Lung (tissue), 12 donors: Measurements from ENCODE around the gene CNN3. TPM values are rescaled to one million over a fixed set of nuclear protein-coding genes. Genes with fewer than 3 reads are reported as not detected.

ENCODE experiments used
- ATAC-seq: fragments of 200-7000 bp; cut with Tn5 transposase; one replicate; pipeline ENCODE4 v1.9.1; 2020; ENCODE audit warnings: moderate number of reproducible peaks; ENCODE audit not compliant: insufficient read depth, low FRiP score
- DNase-seq, 3 donors: peaks; one replicate each; pipeline ENCODE4 v3.0.0-alpha.2; 2013 to 2017
- H3K27ac ChIP-seq, 2 donors: one replicate each; pipeline ENCODE4 v1.5.1; 2013; ENCODE audit warnings: mild to moderate bottlenecking in 2 of 2, moderate library complexity in 2 of 2, control low read depth in 1 of 2, inconsistent platforms in 1 of 2, low read depth in 1 of 2, low read length in 1 of 2
- H3K27me3 ChIP-seq, 3 donors: one replicate each; pipeline ENCODE4 v1.5.1; 2013; ENCODE audit warnings: low read length in 2 of 3; ENCODE audit not compliant: control insufficient read depth in 3 of 3, insufficient read depth in 3 of 3
- H3K36me3 ChIP-seq, 4 donors: one replicate each; pipeline ENCODE4 v1.5.1; 2013; ENCODE audit warnings: low read length in 4 of 4, mild to moderate bottlenecking in 1 of 4, moderate library complexity in 1 of 4; ENCODE audit not compliant: control insufficient read depth in 4 of 4, insufficient read depth in 4 of 4
- H3K4me1 ChIP-seq, 5 donors: one replicate each; pipeline ENCODE4 v1.5.1; 2013; ENCODE audit warnings: low read length in 5 of 5, mild to moderate bottlenecking in 2 of 5, moderate library complexity in 1 of 5; ENCODE audit not compliant: control insufficient read depth in 5 of 5, insufficient read depth in 5 of 5
- H3K4me3 ChIP-seq: one replicate; pipeline ENCODE4 v1.5.1; 2013; ENCODE audit warnings: mild to moderate bottlenecking, control low read depth, moderate library complexity
- H3K9ac ChIP-seq, 2 donors: one replicate each; pipeline ENCODE4 v1.5.1; 2013; ENCODE audit warnings: low read length in 2 of 2, control low read depth in 1 of 2; ENCODE audit not compliant: insufficient read depth in 1 of 2
- H3K9me3 ChIP-seq, 4 donors: one replicate each; pipeline ENCODE4 v1.5.1; 2013; ENCODE audit warnings: low read length in 3 of 4, mild to moderate bottlenecking in 1 of 4, moderate library complexity in 1 of 4; ENCODE audit not compliant: control insufficient read depth in 4 of 4, insufficient read depth in 3 of 4
- WGBS, 2 donors: extraction: QIAGEN DNeasy Blood & Tissue Kit; methylation state at CpG; one replicate each; pipeline ENCODE4 v1.1.7; 2013; 5-methylcytosine and 5-hydroxymethylcytosine counted together
- polyA plus RNA-seq, 2 donors: library from polyadenylated mRNA; stranded (reverse); fragments of 200-250 nt; gene quantifications; one replicate each; pipeline ENCODE4 v1.2.1, GENCODE V29; 2013
- total RNA-seq, 2 donors: library from RNA; depleted of rRNA in 1 of 2; stranded (reverse); fragments of >200 nt in 1 of 2; gene quantifications; one replicate each; pipeline ENCODE4 v1.2.1, GENCODE V29; 2014 to 2021
- TF ChIP-seq, protein P1 (sequence below): IDR thresholded peaks from 2 replicates; pipeline ENCODE4 v1.5.1; 2012; ENCODE audit warnings: mild to moderate bottlenecking; ENCODE audit errors: control extremely low read depth, extremely low read depth
- donor health status: control.
- donor health status: control.
- donor health status: Bipolar disorder and iron deficiency.
- donor health status: healthy.
- donor health status: DM: yes; HTN: yes; CAD: no.

The CNN3 gene
- total and polyA plus RNA-seq, 4 donors = 79.9 to 265 (median 182) TPM

- H3K9me3 ChIP-seq = no peaks in the 10 kb centered on the region
- no peaks in the 10 kb centered on the region for H3K27me3 ChIP-seq
- TF ChIP-seq, protein P1, sequence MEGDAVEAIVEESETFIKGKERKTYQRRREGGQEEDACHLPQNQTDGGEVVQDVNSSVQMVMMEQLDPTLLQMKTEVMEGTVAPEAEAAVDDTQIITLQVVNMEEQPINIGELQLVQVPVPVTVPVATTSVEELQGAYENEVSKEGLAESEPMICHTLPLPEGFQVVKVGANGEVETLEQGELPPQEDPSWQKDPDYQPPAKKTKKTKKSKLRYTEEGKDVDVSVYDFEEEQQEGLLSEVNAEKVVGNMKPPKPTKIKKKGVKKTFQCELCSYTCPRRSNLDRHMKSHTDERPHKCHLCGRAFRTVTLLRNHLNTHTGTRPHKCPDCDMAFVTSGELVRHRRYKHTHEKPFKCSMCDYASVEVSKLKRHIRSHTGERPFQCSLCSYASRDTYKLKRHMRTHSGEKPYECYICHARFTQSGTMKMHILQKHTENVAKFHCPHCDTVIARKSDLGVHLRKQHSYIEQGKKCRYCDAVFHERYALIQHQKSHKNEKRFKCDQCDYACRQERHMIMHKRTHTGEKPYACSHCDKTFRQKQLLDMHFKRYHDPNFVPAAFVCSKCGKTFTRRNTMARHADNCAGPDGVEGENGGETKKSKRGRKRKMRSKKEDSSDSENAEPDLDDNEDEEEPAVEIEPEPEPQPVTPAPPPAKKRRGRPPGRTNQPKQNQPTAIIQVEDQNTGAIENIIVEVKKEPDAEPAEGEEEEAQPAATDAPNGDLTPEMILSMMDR = no peak
- H3K4me1 ChIP-seq = peaks cover 0 to 8% (median 4%) of the 10 kb centered on the region in 5 donors
- H3K4me3 ChIP-seq = no peak overlapping the region
- H3K36me3 ChIP-seq = no peaks in the 10 kb centered on the region
- 30 to 75% methylated on average over 4 of the region's 4 CpGs for WGBS, 2 donors
- no peak for DNase-seq
- H3K27ac ChIP-seq = no peak overlapping the region
- H3K9ac ChIP-seq = no peak overlapping the region
- ATAC-seq = no peak
These were observed 51.1 kb downstream of the CNN3 start for GRCh38 chr1:94875794-94876193.

- WGBS, 2 donors = 74 to 88% methylated on average over 6 of the region's 6 CpGs
- H3K4me1 ChIP-seq = peaks cover 0 to 8% (median 4%) of the 10 kb centered on the region in 5 donors
- H3K9ac ChIP-seq = no peak overlapping the region
- DNase-seq (no peak), ATAC-seq (peak; percentile 9)
- TF ChIP-seq, protein P1 = no peak
- no peaks in the 10 kb centered on the region for H3K9me3 ChIP-seq
- H3K27me3 ChIP-seq = no peaks in the 10 kb centered on the region
- H3K27ac ChIP-seq = peak overlapping the region in 1 of 2 donors; percentile 60
- H3K36me3 ChIP-seq = no peaks in the 10 kb centered on the region
- no peak overlapping the region for H3K4me3 ChIP-seq
These were observed 52.5 kb downstream of the CNN3 start for GRCh38 chr1:94874423-94874822.

DNA sequence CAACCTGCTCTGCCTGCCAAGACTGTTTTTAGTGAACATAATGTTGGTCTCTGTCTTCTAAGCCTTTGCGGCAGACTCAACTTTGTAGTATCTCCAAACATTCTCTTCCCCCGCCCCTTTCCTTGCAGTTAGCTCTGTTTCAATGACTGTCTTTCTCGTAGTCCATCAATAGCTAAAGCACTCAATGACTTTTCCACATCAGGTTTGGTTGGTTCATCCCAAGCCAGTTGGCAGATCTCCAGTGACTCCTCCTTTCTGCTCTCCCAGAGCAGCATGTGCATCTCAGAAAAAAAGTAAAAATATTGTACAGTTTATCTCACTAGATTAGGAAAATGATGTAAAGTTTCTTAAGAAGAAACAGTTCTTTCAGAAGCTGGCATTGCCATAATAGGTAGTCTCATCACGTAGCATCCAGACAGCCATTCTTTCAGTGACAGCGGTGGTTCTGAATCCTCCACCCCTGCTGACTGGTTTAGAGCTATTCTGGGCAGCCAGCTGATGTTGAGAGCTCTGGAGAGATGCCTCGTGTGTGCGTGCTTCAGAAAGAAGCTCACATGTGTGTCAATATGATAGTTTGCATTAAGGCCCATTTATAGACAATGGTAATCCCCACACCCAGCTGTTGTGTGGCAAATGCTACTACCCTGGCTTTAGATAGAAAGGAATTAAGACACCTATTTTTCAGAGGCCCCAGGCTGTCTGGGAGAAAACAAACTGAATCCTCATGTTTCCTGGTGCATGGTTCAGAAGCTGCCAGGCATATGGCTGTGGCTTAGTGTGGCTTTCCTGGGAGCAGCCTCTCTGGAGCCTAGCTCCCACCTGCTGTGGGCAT, 53.2 kb downstream of the CNN3 start:
- ATAC-seq (no peak), DNase-seq (peak in 1 of 3 donors; percentile 51)
- no peaks in the 10 kb centered on the region for H3K27me3 ChIP-seq
- no peaks in the 10 kb centered on the region for H3K36me3 ChIP-seq
- H3K4me1 ChIP-seq = peaks cover 0 to 8% (median 4%) of the 10 kb centered on the region in 5 donors
- H3K9me3 ChIP-seq = no peaks in the 10 kb centered on the region
- no peak overlapping the region for H3K9ac ChIP-seq
- WGBS, 2 donors = 76 to 84% methylated on average over 7 of the region's 7 CpGs
- peak overlapping the region in 1 of 2 donors; percentile 60 for H3K27ac ChIP-seq
- no peak overlapping the region for H3K4me3 ChIP-seq
- TF ChIP-seq, protein P1 = no peak
